GM12865 (cell line): ENCODE data around the gene SPATA19.

Experiments
- DNase-seq: peaks from one replicate; pipeline ENCODE4 v3.0.0; 2010; ENCODE audit warnings: low read depth
- H3K4me3 ChIP-seq: 2 replicates; pipeline ENCODE4 v1.5.1; 2011; ENCODE audit warnings: mild to moderate bottlenecking, low read depth, low read length, control low read depth
- TF ChIP-seq, protein P1 (sequence below): IDR thresholded peaks from 2 replicates; pipeline ENCODE4 v1.5.1; 2011; ENCODE audit warnings: low read length, control low read depth, low read depth, inconsistent platforms; ENCODE audit not compliant: insufficient read depth; ENCODE audit errors: missing control alignments

Gene SPATA19

DNA sequence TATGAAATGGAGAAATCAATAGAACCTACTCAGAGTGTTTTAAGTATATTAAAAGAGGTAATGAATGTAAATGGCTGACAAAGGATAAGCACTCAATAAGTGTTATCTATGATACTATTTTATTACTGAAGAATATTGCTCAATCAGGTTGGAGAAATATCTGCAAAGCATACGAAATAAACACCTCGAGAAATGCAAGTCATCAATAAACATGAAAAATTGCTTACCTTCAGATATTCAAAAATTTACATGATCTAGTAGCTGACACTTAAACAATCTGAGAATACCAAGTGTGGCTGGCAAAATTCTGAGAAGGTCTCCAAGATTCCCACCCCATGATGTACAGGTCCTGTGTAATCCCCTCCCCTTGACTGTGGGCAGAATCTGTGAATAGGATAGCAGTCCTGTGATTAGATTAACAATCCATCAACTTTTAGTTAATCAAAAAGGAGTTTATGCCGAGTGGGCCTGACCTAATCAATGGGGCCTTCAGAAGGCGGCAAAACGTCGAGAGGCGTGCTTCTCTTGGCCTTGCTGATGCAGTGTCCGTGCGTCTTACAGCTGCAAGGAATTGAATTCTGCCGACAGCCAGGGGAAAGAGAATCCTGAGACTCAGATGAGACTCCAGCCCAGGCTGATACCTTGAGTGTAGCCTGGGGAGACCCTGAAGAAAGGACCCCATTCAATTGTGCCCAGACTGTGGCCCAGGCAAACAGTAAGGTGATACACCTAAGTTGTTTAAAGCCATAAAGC lies 49.1 kb downstream of the SPATA19 start:
- no peak for DNase-seq
- H3K4me3 ChIP-seq = no peak overlapping the region
- TF ChIP-seq, protein P1, sequence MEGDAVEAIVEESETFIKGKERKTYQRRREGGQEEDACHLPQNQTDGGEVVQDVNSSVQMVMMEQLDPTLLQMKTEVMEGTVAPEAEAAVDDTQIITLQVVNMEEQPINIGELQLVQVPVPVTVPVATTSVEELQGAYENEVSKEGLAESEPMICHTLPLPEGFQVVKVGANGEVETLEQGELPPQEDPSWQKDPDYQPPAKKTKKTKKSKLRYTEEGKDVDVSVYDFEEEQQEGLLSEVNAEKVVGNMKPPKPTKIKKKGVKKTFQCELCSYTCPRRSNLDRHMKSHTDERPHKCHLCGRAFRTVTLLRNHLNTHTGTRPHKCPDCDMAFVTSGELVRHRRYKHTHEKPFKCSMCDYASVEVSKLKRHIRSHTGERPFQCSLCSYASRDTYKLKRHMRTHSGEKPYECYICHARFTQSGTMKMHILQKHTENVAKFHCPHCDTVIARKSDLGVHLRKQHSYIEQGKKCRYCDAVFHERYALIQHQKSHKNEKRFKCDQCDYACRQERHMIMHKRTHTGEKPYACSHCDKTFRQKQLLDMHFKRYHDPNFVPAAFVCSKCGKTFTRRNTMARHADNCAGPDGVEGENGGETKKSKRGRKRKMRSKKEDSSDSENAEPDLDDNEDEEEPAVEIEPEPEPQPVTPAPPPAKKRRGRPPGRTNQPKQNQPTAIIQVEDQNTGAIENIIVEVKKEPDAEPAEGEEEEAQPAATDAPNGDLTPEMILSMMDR = no peak

GRCh38 chr11:133795088-133795487 lies 50.2 kb downstream of the SPATA19 start:
- TF ChIP-seq, protein P1 = no peak
- no peak overlapping the region for H3K4me3 ChIP-seq
- no peak for DNase-seq

DNA sequence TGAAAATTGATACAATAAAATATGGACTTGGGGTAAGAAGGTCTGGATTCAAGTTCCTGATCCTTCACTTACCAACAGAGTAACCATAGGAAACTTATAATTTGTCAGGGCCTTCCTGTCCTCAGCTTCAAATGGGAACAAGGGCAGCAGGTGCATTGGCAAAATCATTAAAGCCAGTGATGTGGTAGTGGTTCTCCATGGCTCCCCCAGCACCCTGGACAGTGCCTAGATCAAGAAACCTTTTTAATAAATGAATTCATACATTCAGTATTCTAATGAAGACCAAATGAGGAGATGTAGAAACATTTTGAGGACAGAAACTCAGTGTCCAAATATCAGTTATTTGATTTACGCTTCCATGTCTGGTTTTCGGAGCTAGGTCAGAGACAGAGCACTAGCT lies 51.1 kb downstream of the SPATA19 start:
- TF ChIP-seq, protein P1 = no peak
- H3K4me3 ChIP-seq = no peak overlapping the region
- DNase-seq = no peak

GRCh38 chr11:133793271-133794035 lies 51.9 kb downstream of the SPATA19 start:
- no peak for DNase-seq

GRCh38 chr11:133790995-133791394 lies 54.3 kb downstream of the SPATA19 start:
- no peak overlapping the region for H3K4me3 ChIP-seq
- no peak for DNase-seq
- TF ChIP-seq, protein P1 = no peak

More at GRCh38 chr11:133793271-133794035, 51.9 kb downstream of the SPATA19 start:
- H3K4me3 ChIP-seq = no peak overlapping the region
- TF ChIP-seq, protein P1 = no peak
